Brain microvascular endothelial cell (primary cell): Measurements from ENCODE around the gene ATP6V0A1.
A peak's percentile ranks its signal among the peaks of the same experiment; 100 is the strongest.

Experiments used
- DNase-seq: peaks from one replicate; pipeline ENCODE4 v3.0.0-alpha.2; 2020
- H3K27ac ChIP-seq: fragments of 250-450 bp; sonication (Bioruptor Pico); 2 replicates; pipeline ENCODE4 v1.5.1; 2020; ENCODE audit warnings: mild to moderate bottlenecking, moderate library complexity
- H3K27me3 ChIP-seq: fragments of 250-450 bp; sonication (Bioruptor Pico); replicated peaks from 2 replicates; pipeline ENCODE4 v1.5.1; 2020; ENCODE audit warnings: mild to moderate bottlenecking
- H3K36me3 ChIP-seq: fragments of 250-450 bp; sonication (Bioruptor Pico); replicated peaks from 2 replicates; pipeline ENCODE4 v1.5.1; 2020; ENCODE audit warnings: mild to moderate bottlenecking
- H3K4me3 ChIP-seq: 2 replicates; pipeline ENCODE4 v1.5.1; 2011; ENCODE audit warnings: low read depth, mild to moderate bottlenecking, control low read depth, low read length, moderate library complexity
- CTCF ChIP-seq: IDR thresholded peaks from 2 replicates; pipeline ENCODE4 v1.5.1; 2011; ENCODE audit warnings: low read depth, mild to moderate bottlenecking, moderate library complexity, low read length, control low read depth, inconsistent platforms; ENCODE audit errors: missing control alignments
- in situ Hi-C: cut with HindIII; loops from 2 replicates; pipeline ENCODE4 v1.10.0; 2017; ENCODE audit warnings: low sequenced_read_pairs, low pct_ligation_motif_present

ATP6V0A1 gene

GRCh38 chr17:42561897-42562387 is 103.3 kb downstream of the ATP6V0A1 start, which contains the start of gene COASY:
COASY (plus strand) TSS chr17:42562148; CDS start chr17:42562623, 475 bp downstream.
- peak within 1 kb of the TSS; percentile 87 for H3K4me3 ChIP-seq
- H3K27ac ChIP-seq: peak within 1 kb of the TSS; percentile 81
- H3K27me3 ChIP-seq: no peaks in the 10 kb centered on the region
- in situ Hi-C loops: no loop called here
- peaks cover 21% of the 10 kb centered on the region for H3K36me3 ChIP-seq
- DNase-seq: peak; percentile 96
- TF ChIP-seq CTCF: no peak

GRCh38 chr17:42562388-42563142 is 103.9 kb downstream of the ATP6V0A1 start:
- Histone ChIP-seq H3K4me3 (peak overlapping the region; percentile 87), H3K27me3 (no peaks in the 10 kb centered on the region), H3K36me3 (peaks cover 21% of the 10 kb centered on the region), H3K27ac (peak overlapping the region; percentile 81)
- in situ Hi-C loops: no loop called here
- DNase-seq: no peak
- TF ChIP-seq CTCF: no peak

- Histone ChIP-seq H3K27ac (peak overlapping the region; percentile 81), H3K4me3 (peak overlapping the region; percentile 87), H3K27me3 (no peaks in the 10 kb centered on the region), H3K36me3 (peaks cover 21% of the 10 kb centered on the region)
- in situ Hi-C loops: no loop called here
- TF ChIP-seq CTCF: no peak
- no peak for DNase-seq
These were observed 104.4 kb downstream of the ATP6V0A1 start for GRCh38 chr17:42563143-42563509.

- in situ Hi-C loops: no loop called here
- H3K36me3 ChIP-seq: peaks cover 24% of the 10 kb centered on the region
- no peak for TF ChIP-seq CTCF
- H3K27ac ChIP-seq: no peak overlapping the region
- no peaks in the 10 kb centered on the region for H3K27me3 ChIP-seq
- DNase-seq: no peak
- H3K4me3 ChIP-seq: no peak overlapping the region
These were observed 104.9 kb downstream of the ATP6V0A1 start for GRCh38 chr17:42563543-42563942.

- in situ Hi-C loops: no loop called here
- no peak overlapping the region for H3K27ac ChIP-seq
- no peak for DNase-seq
- TF ChIP-seq CTCF: no peak
- H3K4me3 ChIP-seq: no peak overlapping the region
- no peaks in the 10 kb centered on the region for H3K27me3 ChIP-seq
- H3K36me3 ChIP-seq: peaks cover 26% of the 10 kb centered on the region
These were observed 105.3 kb downstream of the ATP6V0A1 start for GRCh38 chr17:42563950-42564349.
